GM21360 (cell line): ENCODE data around the gene ANKH.

ENCODE experiments used
- ATAC-seq: cut with Tn5 transposase; IDR thresholded peaks from one replicate; pipeline ENCODE4 v1.9.1; 2021; ENCODE audit warnings: mild to moderate bottlenecking, moderate library complexity; ENCODE audit not compliant: unreplicated experiment

ANKH gene

GRCh38 chr5:14720236-14720923 is 151.2 kb downstream of the ANKH start:
- no peak for ATAC-seq

- ATAC-seq = no peak
Observed at GRCh38 chr5:14718778-14719177, 152.8 kb downstream of the ANKH start.

DNA sequence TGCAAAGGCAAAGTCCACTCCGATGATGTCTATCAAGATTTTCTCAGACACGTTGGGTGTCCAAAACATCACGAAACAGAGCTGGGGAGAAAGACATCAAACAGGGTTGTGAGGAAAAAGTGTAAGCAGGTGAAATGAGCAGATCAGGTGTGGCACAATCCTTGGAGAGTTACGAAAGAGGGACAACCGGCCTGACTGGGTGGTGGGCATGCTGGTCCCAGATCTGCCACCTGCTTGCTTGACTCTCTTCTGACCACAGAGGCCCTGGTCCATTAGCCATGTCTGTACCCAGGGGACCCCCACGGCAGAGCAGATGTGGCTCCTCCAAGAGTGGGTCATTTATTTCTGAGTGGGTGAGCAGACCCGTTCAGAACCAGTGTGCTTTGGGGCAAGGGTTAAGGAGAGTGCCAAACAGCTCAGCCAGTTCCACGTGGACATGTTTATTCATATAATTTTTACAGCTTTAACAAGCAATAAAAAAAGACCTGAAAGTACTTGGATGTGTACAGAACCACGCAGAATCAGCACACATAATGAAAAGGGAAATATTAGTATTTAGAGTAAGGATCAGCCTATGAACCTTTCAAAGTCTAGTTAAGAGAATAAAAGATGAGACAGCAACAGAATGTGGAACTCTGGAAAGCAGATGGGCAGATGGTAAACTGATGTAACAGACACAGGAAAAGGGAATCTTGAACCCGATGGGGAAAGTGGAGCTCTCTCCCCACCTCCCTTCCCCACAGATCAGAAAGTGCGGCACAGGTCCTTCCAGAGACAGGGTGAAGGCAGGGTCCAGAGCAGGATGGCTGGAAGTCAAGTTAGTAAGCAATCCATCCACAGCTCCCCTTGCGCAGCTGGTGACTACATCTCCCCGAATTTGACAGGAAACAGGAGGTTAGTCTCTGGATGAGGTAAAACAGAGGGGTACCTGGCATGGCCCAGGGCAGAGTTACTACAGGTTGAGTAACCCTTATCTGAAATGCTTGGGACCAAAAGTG is 154.5 kb downstream of the ANKH start:
- ATAC-seq = no peak

DNA sequence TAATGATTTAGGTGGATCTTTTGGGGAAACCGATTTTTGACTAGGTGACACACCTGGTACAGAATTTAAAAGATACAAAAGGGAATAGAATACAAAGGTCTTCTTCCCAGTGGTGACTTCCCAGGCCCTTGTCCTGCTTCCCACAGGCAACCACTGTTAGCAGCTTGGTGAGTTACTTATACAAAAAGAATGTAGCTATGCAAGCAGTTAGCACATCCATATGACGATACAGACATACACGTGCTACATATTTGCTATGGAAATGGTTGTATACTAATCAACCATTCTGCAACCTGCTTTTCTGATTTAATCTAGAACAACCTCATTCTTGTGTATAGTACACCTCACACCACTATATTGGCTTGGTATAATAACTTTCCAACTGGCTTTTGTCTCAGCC is 156.1 kb downstream of the ANKH start:
- no peak for ATAC-seq

- no peak for ATAC-seq
Observed at GRCh38 chr5:14714706-14715105, 156.9 kb downstream of the ANKH start.

- no peak for ATAC-seq
Observed at GRCh38 chr5:14713476-14714390, 157.8 kb downstream of the ANKH start.

- ATAC-seq = no peak
Observed at GRCh38 chr5:14712666-14713065, 158.9 kb downstream of the ANKH start.

DNA sequence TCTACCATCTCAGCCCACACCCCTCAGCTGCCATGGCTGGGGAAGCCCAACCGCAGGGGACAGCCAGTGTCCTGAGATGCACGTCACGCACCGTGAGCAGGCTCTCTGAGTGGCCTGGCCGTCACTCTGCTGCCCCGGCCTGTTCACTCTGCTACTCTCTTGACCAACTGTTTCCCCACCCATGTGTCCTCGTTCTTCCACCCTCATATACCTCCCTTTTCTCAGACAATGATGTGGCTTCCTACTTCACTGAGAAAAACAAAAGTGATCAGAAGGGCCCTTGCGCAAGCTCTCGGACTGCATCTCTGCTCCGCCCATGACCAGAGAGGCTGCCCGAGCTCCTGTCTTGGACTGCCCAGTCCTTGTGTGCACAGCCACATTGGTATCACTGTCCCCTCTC is 159.4 kb downstream of the ANKH start:
- ATAC-seq = no peak

GRCh38 chr5:14710313-14710994 is 161.1 kb downstream of the ANKH start:
- no peak for ATAC-seq

- ATAC-seq = no peak
Observed at GRCh38 chr5:14708551-14708950, 163.0 kb downstream of the ANKH start.

- no peak for ATAC-seq
Observed at GRCh38 chr5:14707811-14708390, 163.7 kb downstream of the ANKH start.

DNA sequence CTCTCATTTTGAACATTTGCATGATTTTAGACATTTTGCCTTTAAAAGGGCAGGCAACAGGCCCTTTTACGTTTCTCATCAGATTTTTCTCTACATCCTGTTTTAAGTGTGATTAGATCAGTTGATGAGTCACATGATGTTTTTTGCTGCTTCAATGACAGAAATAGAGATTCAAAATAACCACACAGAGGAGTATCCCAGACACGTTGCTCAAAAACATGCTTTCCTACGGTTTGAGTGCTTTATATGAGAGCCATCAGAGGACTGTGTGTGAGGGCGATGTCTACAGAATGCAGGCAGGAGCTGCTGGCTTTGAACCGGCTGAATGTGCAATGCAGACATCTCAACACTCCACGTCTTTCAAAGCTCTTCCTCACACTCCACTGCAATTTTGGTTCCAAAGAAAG is 165.0 kb downstream of the ANKH start:
- ATAC-seq = no peak

DNA sequence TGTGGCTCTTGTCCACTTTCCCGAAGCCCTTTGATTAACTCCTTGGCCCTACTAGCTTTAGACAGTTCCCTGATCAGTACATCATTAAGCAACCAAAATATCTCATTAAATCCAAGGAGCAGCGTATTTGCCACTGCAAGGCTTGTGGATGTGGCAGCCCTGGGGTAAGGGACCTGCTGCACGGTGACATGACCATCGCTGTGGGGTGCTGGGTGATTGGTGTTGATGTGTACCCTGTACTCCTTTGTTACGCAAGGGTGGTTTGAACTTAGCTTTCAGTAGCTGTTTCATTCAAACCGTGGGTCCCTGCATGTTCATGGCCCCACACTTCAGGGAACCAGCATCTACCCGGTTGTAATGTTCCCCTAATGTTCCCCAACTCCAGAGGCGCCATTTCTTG is 166.0 kb downstream of the ANKH start:
- no peak for ATAC-seq

DNA sequence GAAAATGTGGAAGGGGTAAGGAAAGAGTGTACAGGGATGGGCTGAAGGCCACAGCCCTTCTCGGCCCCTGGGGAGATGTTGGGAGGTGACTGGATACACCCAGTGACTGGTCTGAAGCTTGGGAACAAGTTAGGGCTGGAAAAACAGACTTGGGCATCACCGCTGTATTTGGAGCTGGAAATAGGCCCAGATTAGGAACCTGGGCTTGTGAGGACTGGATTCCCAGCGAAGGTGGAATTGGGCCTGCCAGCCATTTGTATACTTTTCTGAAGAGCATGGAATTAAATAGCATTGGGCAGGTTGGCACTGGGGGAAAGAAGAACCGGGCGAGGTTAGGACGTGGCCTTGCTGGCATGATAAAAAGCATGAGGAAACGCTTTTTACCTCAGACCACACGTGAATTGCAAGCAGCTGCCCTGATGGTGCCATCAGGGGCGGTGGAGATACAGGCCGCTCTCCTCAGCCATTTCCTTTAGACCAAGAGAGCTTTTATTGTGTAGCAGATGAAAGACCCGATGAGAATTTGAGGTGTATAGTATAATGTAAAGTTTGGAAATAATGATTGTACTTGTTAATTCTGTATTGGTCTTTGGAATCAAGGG is 169.2 kb downstream of the ANKH start:
- ATAC-seq = no peak

DNA sequence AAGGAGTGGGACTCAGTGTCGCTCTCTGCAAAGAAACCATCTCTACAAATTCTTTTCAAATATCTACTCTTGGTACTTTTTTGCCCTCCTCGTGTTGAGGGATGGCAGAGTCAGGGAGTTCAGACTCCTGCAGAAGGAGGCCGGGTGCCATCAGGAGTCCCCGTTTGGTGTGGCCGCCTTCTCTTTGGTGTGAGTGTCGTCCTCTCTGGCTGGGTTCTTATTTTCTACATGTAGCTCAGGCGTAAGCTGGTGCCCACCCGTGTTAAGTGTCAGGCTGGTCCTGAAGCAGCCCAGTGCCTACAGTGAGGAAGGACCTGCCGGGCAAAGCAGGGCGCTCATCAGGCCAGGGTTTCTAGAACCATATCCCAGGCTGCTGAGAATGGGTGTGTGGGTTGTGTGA is 170.0 kb downstream of the ANKH start:
- no peak for ATAC-seq

GRCh38 chr5:14700478-14701436 is 170.8 kb downstream of the ANKH start:
- ATAC-seq = no peak

GRCh38 chr5:14699807-14700400 is 171.7 kb downstream of the ANKH start:
- no peak for ATAC-seq

DNA sequence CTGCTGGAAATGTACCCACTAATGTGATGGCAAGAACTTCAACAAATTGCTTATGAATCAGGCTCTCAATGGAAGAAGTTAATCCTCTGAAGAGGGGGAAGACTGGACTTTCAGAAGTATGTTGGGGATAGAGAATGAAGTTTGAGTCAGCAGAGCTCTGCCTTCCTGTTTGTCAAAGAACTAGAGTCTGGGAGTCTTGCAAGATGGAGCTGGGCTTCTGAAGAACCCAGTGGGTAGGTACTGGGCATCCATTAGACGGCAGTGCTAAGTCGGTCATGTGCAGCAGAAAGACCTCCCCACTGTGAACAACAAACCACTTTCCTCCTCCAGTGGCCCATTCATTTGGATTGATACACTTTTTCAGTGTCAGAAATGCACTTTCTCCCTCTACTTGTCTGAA is 172.4 kb downstream of the ANKH start:
- ATAC-seq = no peak
